Measurements from ENCODE around the gene LMAN2.

Gene LMAN2

GRCh38 chr5:177330991-177331842 lies 20.3 kb downstream of the LMAN2 start:
- POLR2A ChIA-PET: no interaction called here
- CTCF ChIA-PET: interaction anchor here (0.5 to 1.2 kb wide), 4 partner anchors 13 to 830 kb away, joined by 3 to 6 read pairs (median 4); no protein-coding TSS in a partner anchor
- Histone ChIP-seq H3K4me1 (ENCODE audit: control insufficient read depth, insufficient read depth, low read length) (no peaks in the 10 kb centered on the region), H3K9me3 (ENCODE audit: control insufficient read depth, insufficient read depth, low read depth, low read length) (no peaks in the 10 kb centered on the region), H3K27ac (ENCODE audit: extremely low read depth, low read depth, low read length) (no peak overlapping the region), H3K36me3 (ENCODE audit: control insufficient read depth in 2 of 2, insufficient read depth in 1 of 2, low read length in 2 of 2) (peaks cover 8 to 72% of the 10 kb centered on the region in 2 experiments; a peak in 2 of 3 replicates), H3K4me3 (ENCODE audit: low read depth, low read length) (no peak overlapping the region)
- TF ChIP-seq ZNF114 (tag by site-specific recombination; IDR thresholded peaks at IDR 0.05): no peak
- TF ChIP-seq GLIS2 (tag by site-specific recombination; IDR thresholded peaks at IDR 0.05): peak; percentile 17; the same call in 1 of the 2 replicates
- TF ChIP-seq GLIS1 (tag by site-specific recombination; IDR thresholded peaks at IDR 0.05): peak; percentile 64

GRCh38 chr5:177329883-177330282 lies 21.6 kb downstream of the LMAN2 start:
- TF ChIP-seq KLF1 (tag by site-specific recombination; IDR thresholded peaks at IDR 0.05): no peak
- TF ChIP-seq ZBTB20 (tag by site-specific recombination; IDR thresholded peaks at IDR 0.05): no peak
- no peak for TF ChIP-seq ZNF473 (tag by site-specific recombination; IDR thresholded peaks at IDR 0.05)
- TF ChIP-seq ZNF513 (tag by site-specific recombination; IDR thresholded peaks at IDR 0.05): no peak
- TF ChIP-seq ZIC2 (tag by site-specific recombination; IDR thresholded peaks at IDR 0.05): peak; percentile 70
- H3K9me3 ChIP-seq (ENCODE audit: control insufficient read depth, insufficient read depth, low read depth, low read length): no peaks in the 10 kb centered on the region
- H3K4me1 ChIP-seq (ENCODE audit: control insufficient read depth, insufficient read depth, low read length): no peaks in the 10 kb centered on the region
- ChIA-PET CTCF (interaction anchor here (0.6 kb wide), 1 partner anchor 275 kb away, joined by 3 read pairs; no protein-coding TSS in a partner anchor), POLR2A (interaction anchor here (0.5 kb wide), 1 partner anchor 19 kb away, joined by 4 read pairs; no protein-coding TSS in a partner anchor)
- H3K4me3 ChIP-seq (ENCODE audit: low read depth, low read length): no peak overlapping the region
- H3K36me3 ChIP-seq (ENCODE audit: control insufficient read depth in 2 of 2, insufficient read depth in 1 of 2, low read length in 2 of 2): peaks cover 7 to 59% of the 10 kb centered on the region in 2 experiments; a peak in 2 of 3 replicates
- no peak overlapping the region for H3K27ac ChIP-seq (ENCODE audit: extremely low read depth, low read depth, low read length)

- TF ChIP-seq ZNF48 (tag by site-specific recombination; IDR thresholded peaks at IDR 0.05) (no peak), YY1 (tag by site-specific recombination; IDR thresholded peaks at IDR 0.05) (no peak), ZNF354C (tag by site-specific recombination; IDR thresholded peaks at IDR 0.05; ENCODE audit: borderline replicate concordance, low read depth) (no peak), ZNF274 (IDR thresholded peaks at IDR 0.05; ENCODE audit: low read length) (no peak), ZNF274 (tag by site-specific recombination; IDR thresholded peaks at IDR 0.05; ENCODE audit: borderline replicate concordance) (no peak), PRDM10 (tag by site-specific recombination; IDR thresholded peaks at IDR 0.05) (peak; percentile 47), ATF2 (tag by site-specific recombination; IDR thresholded peaks at IDR 0.05; ENCODE audit: low read depth) (peak; percentile 65; the same call in 1 of the 2 replicates), ZNF830 (tag by site-specific recombination; IDR thresholded peaks at IDR 0.05; ENCODE audit: low read depth) (no peak)
- Histone ChIP-seq H3K36me3 (ENCODE audit: control insufficient read depth in 2 of 2, insufficient read depth in 1 of 2, low read length in 2 of 2) (peaks cover 0 to 47% of the 10 kb centered on the region in 2 experiments; a peak in 2 of 3 replicates), H3K9me3 (ENCODE audit: control insufficient read depth, insufficient read depth, low read depth, low read length) (no peaks in the 10 kb centered on the region), H3K4me1 (ENCODE audit: control insufficient read depth, insufficient read depth, low read length) (no peaks in the 10 kb centered on the region), H3K4me3 (ENCODE audit: low read depth, low read length) (no peak overlapping the region), H3K27ac (ENCODE audit: extremely low read depth, low read depth, low read length) (no peak overlapping the region)
- CTCF ChIA-PET: interaction anchor here (1.5 to 2.0 kb wide), 2 partner anchors 9 to 10 kb away, joined by 3 to 6 read pairs; no protein-coding TSS in a partner anchor
- POLR2A ChIA-PET: interaction anchor here (0.6 kb wide), 1 partner anchor 13 kb away, joined by 3 read pairs; no protein-coding TSS in a partner anchor
Observed at GRCh38 chr5:177328545-177329231, 22.8 kb downstream of the LMAN2 start.
